GM18499 (cell line): Measurements from ENCODE around the gene AGBL4.
"Not testable (repeated sequence)": the region's sequence is repeated elsewhere in the genome, so short reads cannot be mapped to it uniquely, and the experiment has no call there.

Experiments
- ATAC-seq: cut with Tn5 transposase; IDR thresholded peaks from one replicate; pipeline ENCODE4 v1.9.1; 2021; ENCODE audit warnings: moderate number of reproducible peaks; ENCODE audit not compliant: insufficient read depth, unreplicated experiment

AGBL4 gene

DNA sequence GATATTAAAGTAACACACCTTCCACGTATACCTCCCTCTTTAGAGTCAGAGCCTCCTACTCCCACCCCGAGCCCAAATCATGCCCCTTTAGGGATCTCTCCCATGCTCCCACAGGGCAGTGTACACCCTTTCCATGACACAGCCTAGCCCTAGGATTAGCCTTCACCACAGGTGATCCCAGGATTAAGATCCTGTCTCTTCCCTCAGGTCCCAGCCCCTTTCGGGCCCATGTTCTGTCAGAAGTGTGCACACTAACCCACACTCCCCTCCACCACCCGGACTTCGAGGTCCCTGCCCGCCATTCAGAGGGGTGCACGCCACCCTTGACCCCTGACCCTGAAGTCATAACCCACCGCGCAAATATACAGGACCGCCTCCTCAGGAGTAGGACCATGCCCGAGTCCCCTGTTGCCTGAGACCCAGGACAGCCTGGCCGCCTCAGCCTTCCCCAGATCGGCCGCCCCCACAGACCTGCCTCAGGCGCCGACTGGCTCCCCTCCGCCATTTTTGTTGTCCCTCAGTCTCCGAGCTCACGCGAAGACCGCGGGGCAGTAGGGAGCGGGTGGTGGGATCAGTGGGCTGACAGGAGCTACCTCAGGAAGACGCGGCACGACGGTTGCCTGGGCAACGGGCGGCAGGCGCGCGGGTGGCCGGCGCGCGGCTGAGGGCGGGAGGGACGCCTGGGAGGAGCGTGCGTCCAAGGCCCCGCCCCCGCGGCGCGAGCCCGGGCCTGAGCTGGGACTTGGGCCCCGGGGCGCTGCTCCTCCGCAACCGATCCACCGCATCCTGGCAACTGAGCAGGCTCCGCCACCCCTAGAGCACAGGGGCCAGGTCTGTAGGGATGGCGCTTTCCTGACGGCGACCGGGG lies at the start of gene AGBL4:
AGBL4 (minus strand) TSS at position 663 of the 868 bp plus-strand sequence.
- ATAC-seq = no peak

- ATAC-seq = no peak
Measured at GRCh38 chr1:50066806-50067205, 43.1 kb upstream of the AGBL4 start.

DNA sequence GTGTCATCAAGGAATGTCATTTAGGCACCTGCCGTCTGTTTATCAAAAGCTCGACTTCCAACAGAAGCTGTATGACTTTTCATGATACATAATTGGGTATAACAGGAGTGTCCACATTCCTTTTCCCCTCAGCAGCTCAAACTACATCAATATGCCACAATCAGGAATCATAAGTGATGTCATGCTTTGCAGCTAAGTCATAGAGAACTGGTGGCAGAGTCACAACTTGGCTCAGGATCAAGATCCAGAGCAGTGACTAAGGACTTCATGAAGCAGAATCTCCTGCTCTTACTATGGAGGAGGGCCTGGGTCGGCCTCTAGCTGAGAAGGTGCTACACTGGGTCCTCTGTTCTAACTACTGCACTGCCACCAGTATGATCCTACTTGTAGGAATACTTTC lies 36.5 kb upstream of the AGBL4 start:
- ATAC-seq = no peak

DNA sequence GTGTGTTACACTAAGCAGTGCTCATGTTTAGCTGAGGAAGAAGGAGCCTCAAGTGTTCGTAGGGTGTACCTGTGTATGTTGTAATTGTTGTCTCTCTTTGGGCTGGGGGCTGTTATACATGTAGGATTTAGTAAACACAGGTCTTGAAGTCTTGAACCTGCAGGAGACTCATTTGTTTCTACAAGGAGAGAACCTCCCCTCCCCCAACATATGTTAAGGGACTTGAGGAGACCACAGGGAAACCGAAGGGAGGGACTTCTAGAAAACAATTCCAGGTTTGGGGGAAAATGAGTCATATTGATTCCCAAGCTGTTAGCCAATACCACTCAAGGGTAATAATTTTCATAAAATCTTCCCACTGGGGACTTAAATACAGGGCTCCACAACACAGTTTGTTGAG lies 25.0 kb upstream of the AGBL4 start:
- ATAC-seq = no peak

DNA sequence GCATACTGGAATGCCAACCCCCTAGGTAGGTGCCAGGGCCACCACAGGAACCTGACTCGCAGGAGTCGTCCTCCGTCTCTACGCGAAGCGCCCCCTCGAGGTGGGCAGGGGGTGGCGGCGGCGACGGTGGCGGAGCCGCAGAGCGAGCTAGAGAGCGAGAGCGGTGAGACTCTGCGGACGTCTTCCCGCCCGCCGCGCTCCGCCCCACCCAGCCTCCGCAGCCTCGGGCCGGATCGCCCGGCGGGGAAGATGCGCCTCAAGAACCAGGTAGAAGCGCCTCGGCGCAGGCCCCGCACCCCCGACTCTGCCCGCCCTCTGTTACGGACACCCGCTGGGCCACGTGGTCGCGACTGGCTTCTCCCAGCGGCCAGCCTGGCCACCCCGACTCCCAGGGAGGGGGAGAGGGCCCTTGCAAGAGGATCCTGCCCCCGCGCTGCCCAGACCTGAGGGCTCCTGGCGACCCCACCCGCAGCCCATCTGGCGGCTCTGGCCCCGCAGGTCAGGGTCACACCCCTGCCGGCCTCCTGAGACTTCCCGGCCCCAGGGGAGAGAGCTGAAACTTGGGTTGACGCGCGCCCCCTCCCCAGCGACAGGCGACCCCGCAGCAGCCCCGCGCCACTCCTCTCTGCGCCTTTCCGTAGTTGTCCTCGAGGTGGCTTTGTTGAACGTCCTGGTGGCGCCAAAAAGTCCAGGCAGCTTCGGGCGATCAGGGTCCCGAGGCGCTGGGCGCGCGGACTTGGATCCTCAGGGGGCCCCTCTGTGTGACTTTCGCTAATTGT lies 24.4 kb upstream of the AGBL4 start:
- no peak for ATAC-seq

DNA sequence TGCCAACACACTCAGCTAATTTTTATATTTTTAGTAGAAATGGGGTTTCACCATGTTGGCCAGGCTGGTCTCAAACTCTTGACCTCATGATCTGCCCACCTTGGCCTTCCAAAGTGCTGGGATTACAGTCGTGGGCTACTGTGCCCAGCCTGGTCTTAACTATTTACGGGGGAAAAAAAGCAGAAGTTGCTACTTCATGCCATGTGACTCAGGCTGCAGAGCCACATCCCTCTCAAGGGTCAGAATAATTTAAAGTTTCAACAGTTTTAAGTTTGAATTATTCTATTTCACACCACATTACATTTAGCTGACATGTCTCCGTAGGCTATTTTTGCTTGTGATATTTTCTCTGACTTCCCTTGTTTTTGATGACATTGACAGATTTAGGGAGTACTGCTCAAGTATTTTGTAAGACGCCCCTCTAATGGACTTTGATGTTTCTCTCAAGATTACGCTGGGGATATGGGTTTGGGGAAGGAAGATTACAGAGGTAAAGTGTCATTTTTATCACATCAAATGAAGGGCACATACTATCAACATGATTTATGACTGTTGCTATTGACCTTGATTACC lies 14.6 kb upstream of the AGBL4 start:
- no peak for ATAC-seq

- ATAC-seq = no peak
Measured at GRCh38 chr1:50027794-50028193, 4.0 kb upstream of the AGBL4 start.

GRCh38 chr1:49995734-49996133 lies 28.0 kb downstream of the AGBL4 start:
- no peak for ATAC-seq

DNA sequence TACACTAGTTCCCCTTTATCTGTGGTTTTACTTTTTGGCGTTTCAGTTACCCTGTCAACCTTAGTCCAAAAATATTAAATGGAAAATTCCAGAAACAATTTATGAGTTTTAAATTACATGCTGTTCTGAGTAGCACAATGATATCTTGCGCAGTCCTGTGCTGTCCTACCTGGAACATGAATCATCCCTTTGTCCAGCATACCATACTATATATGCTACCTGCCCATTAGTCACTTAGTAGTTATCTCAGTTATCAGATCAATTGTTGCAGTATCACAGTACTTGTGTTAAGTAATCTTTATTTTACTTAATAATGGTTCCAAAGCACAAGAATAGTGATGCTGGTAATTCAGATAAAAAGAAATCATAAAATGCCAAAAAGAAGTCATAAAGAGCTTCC lies 52.7 kb downstream of the AGBL4 start:
- no peak for ATAC-seq

DNA sequence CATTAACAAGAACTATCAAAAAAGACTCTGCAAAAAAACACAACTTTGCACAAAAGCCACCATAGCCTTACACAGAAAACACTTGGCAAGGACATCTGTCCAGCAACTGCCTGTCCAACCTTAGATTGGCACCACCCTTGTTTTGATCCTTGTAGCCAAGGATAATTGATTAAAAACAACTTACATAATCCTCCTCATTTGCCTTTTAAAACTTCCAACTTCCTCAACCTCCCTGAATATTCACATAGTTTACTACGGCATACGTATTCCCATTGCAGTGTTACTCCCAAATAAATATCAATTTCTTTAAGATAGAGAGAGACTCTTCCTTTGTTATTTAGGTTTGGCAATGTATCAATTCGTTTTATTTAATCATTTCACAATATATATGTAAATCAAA lies 72.4 kb downstream of the AGBL4 start:
- ATAC-seq = no peak

DNA sequence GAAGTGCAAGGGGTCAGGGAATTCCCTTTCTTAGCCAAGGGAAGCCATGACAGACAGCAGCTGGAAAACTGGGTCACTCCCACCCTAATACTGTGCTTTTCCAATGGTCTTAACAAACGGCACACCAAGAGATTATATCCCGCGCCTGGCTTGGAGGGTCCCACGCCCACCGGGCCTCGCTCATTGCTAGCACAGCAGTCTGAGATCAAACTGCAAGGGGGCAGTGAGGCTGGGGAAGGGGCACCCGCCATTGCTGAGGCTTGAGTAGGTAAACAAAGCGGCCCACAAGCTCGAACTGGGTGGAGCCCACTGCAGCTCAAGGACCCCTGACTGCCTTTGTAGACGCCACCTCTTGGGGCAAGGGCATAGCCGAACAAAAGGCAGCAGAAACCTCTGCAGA lies 108.5 kb downstream of the AGBL4 start:
- not testable (repeated sequence) for ATAC-seq

GRCh38 chr1:49906365-49906764 lies 117.4 kb downstream of the AGBL4 start:
- no peak for ATAC-seq

DNA sequence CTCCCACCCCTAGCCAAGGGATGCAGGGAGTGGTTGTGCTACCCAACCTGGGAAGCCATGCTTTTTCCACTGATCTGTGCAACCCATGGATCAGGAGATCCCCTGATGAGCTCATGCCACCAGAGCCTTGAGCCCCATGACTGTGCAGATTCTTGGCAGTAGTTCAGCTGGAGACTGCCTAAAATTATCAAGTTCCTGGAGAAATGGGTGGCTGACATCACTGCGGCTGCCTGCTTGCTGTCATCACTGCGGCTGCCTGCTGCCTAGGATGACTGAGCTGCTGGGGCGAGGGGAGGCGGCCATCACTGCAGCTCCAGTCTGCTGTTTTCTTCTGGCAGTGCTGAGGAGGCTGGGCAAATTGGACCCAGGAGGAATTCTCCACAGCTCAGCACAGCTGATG lies 159.2 kb downstream of the AGBL4 start:
- ATAC-seq = no peak

DNA sequence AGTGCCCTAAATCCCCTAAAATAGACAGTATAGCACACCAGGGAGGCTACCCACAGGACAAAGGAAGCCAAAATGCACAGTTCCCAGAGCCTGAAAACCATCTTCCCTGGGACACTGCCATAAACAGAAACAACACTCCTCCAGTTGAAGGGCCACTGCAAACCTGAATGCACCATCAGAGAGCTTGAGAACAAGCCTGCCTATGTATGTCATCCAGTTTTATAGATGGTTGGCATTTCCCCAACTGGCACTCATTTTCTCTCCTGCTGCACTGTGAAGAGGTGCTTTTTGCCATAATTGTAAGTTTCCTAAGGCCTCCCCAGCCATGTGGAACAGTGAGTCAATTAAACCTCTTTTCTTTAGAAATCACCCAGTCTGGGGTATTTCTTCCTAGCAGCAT lies 169.0 kb downstream of the AGBL4 start:
- ATAC-seq = no peak

- ATAC-seq = no peak
Measured at GRCh38 chr1:49842596-49842995, 181.2 kb downstream of the AGBL4 start.

DNA sequence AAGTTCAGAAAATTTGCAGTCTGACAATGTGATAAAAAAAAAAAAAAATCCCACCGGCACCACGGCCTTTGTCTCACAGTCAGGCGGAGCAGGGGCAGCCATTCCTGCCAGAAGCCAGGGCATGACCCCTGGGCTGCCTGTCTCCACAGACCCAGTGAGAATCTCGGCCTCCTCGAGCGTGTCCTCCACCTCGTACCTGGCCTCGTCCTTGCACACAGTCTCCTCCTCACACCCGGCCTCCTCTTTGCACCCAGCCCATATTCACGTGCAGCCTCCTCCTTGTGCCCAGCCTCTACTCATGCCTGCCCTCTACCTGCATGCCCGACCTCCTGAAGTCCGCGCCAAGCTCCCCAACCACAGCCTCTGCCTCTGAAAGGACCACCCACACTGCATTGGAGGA lies 182.0 kb downstream of the AGBL4 start:
- ATAC-seq = no peak

GRCh38 chr1:49824261-49824660 lies 199.5 kb downstream of the AGBL4 start:
- no peak for ATAC-seq

DNA sequence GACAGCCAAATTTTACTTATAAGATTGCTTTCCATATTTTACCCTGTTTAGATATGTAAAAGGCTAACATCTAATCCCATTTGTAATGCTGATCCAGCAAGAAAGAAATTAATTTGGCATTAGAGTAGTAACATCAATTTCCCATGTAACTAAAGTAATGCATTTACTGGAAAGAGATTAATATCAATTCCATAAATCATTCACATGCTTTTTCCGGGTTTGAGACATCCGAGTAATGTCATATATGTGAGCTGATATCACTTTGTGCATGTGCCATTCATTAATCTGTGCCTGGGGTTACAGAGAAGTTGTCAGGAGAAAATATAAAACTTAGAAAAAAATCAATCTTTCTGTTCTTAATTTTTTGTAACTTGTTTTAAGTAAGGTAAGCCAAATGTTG lies 206.1 kb downstream of the AGBL4 start:
- ATAC-seq = no peak

DNA sequence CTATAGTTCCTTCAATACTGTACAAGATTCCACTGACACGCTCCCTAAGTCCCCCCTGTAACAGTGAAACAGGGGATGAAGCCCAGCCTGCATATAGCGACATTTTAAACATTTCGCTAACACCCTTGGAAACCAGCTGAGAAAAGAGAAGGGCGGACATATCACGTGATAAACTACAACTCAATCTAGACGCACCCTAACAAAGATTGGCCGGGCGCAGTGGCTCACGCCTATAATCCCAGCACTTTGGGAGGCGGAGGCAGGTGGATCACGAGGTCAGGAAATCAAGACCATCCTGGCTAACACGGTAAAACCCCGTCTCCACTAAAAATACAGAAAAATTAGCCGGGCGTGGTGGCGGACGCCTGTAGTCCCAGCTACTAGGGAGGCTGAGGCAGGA lies 236.7 kb downstream of the AGBL4 start:
- ATAC-seq = not testable (repeated sequence)

- ATAC-seq = no peak
Measured at GRCh38 chr1:49765034-49765433, 258.7 kb downstream of the AGBL4 start.

GRCh38 chr1:49738118-49738517 lies 285.6 kb downstream of the AGBL4 start:
- not testable (repeated sequence) for ATAC-seq
